HG02642 (cell line): ENCODE results near the gene SERPINB5.
"Not testable (repeated sequence)": the region's sequence is repeated elsewhere in the genome, so short reads cannot be mapped to it uniquely, and the experiment has no call there.

Experiments
- ATAC-seq: cut with Tn5 transposase; IDR thresholded peaks from one replicate; pipeline ENCODE4 v1.9.1; 2021; ENCODE audit warnings: mild to moderate bottlenecking; ENCODE audit not compliant: unreplicated experiment, poor library complexity

Gene SERPINB5

GRCh38 chr18:63476668-63477067 lies at the start of gene SERPINB5:
Gene SERPINB5, plus strand, starts transcription at chr18:63476958. Its CDS starts 7,471 bp downstream, at chr18:63484429.
- no peak for ATAC-seq

- no peak for ATAC-seq
Observed at GRCh38 chr18:63427558-63427957, 49.2 kb upstream of the SERPINB5 start.

GRCh38 chr18:63430526-63430925 lies 46.2 kb upstream of the SERPINB5 start:
- no peak for ATAC-seq

GRCh38 chr18:63431180-63431579 lies 45.6 kb upstream of the SERPINB5 start:
- no peak for ATAC-seq

GRCh38 chr18:63433334-63433866 lies 43.4 kb upstream of the SERPINB5 start:
- ATAC-seq = no peak

- no peak for ATAC-seq
Observed at GRCh38 chr18:63438181-63438580, 38.6 kb upstream of the SERPINB5 start.

GRCh38 chr18:63439334-63439733 lies 37.4 kb upstream of the SERPINB5 start:
- no peak for ATAC-seq

GRCh38 chr18:63440219-63440618 lies 36.5 kb upstream of the SERPINB5 start:
- no peak for ATAC-seq

- ATAC-seq = no peak
Observed at GRCh38 chr18:63440881-63441280, 35.9 kb upstream of the SERPINB5 start.

GRCh38 chr18:63443829-63444228 lies 32.9 kb upstream of the SERPINB5 start:
- ATAC-seq = no peak

- no peak for ATAC-seq
Observed at GRCh38 chr18:63444580-63444979, 32.2 kb upstream of the SERPINB5 start.

- ATAC-seq = no peak
Observed at GRCh38 chr18:63445037-63445436, 31.7 kb upstream of the SERPINB5 start.

GRCh38 chr18:63446266-63446665 lies 30.5 kb upstream of the SERPINB5 start:
- no peak for ATAC-seq

GRCh38 chr18:63447066-63447465 lies 29.7 kb upstream of the SERPINB5 start:
- no peak for ATAC-seq

GRCh38 chr18:63449426-63449825 lies 27.3 kb upstream of the SERPINB5 start:
- ATAC-seq = no peak

- no peak for ATAC-seq
Observed at GRCh38 chr18:63451799-63452660, 24.7 kb upstream of the SERPINB5 start.

- ATAC-seq = not testable (repeated sequence)
Observed at GRCh38 chr18:63452751-63453150, 24.0 kb upstream of the SERPINB5 start.

GRCh38 chr18:63454497-63454896 lies 22.3 kb upstream of the SERPINB5 start:
- ATAC-seq = no peak

GRCh38 chr18:63457977-63458376 lies 18.8 kb upstream of the SERPINB5 start:
- no peak for ATAC-seq

- ATAC-seq = no peak
Observed at GRCh38 chr18:63460414-63460813, 16.3 kb upstream of the SERPINB5 start.

GRCh38 chr18:63464434-63464833 lies 12.3 kb upstream of the SERPINB5 start:
- no peak for ATAC-seq

- no peak for ATAC-seq
Observed at GRCh38 chr18:63465059-63465458, 11.7 kb upstream of the SERPINB5 start.
